GM19372 (cell line): ENCODE data around the gene ALKBH3.

Experiments used
- ATAC-seq: cut with Tn5 transposase; IDR thresholded peaks from one replicate; pipeline ENCODE4 v1.9.1; 2021; ENCODE audit warnings: mild to moderate bottlenecking, low read depth, moderate library complexity; ENCODE audit not compliant: unreplicated experiment

ALKBH3 gene

DNA sequence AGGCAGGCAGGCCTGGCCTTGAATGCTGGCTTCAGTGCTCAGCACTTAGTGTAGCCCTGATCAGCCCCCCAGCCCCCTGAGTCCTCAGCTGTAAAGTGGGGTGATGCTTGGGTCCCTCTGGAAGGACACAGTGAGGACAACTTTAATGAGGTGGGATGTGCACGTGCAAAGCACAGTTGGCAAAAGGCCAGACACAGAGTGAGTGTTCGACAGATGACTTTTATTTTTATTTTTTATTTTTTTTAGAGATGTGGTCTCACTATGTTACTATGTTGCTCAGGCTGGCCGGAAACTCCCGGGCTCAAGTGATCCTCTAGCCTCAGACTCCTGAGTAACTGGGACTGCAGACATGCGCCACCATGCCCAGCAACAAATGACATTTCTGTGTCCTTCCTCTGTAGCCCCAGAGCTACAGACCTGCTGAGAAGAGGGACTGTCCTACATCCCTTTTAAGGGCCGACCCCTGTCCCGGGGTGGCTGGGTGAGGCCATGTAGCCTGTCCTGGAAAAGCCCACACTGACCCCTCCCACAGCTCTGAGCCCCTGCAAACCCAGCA, 54.9 kb downstream of the ALKBH3 start:
- no peak for ATAC-seq

DNA sequence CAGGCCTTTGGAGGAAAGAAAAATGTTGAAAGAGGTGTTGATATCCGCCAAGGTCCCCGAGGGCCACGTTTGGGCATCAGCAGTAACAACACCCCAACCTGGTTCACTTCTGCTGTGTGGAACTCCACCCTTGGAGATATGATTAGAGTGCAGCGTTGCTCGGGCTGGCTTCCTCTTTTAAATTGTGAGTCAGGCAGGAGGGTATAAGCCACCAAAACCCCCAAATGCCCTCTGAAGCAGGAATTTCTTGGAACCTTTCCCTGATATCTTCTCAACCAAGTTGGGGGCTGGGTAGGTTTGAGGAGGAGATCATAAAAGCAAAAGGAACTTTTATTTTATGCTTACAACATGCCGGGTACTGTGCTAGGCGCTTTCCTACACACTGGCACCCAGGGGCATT, 55.4 kb downstream of the ALKBH3 start:
- no peak for ATAC-seq

DNA sequence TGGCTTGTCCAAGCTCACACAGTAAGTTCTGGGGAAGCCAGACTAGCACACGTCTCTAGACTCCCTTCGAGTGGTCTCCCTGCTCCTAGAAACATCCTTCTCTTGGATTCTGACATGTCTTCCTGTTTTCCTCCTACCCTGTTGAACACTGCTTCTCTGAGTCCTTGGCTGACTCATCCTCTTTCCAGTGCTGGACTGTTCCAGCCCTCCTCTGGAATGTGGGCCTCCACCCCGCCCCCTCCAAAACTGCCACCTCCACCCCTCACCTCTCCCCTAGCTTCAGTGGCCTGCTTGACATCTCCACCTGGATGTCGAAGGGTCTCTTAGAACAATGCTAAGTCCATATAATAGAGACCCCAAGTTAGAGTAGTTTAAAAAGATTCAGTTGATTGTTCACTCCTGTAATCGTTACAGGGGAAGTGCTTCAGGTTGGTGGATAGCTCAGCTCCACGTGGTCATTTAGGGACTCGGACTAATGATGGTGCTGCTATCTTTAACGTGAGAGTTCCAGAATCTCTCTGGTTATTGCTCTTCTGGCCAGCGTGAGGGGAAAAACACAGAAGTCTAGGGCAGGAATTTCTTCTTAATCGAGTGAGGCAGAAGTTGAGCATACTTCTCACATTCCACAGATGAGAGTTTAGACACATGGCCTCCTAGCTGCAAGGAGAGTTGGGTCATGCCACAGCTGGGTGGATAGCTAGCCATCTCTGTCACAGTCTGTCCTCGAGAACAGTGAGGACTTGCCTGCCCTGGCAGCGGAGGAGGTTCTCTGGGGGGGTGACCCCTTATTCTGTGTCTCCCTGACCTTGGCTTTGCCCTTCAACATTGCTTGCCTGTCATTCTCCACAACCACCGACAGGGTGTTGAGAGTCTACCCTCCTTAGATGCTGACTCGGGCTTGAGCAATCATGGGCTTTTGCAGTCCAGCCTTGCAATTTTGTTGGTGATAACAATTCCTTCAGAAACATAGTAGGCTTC, 57.1 kb downstream of the ALKBH3 start:
- no peak for ATAC-seq

DNA sequence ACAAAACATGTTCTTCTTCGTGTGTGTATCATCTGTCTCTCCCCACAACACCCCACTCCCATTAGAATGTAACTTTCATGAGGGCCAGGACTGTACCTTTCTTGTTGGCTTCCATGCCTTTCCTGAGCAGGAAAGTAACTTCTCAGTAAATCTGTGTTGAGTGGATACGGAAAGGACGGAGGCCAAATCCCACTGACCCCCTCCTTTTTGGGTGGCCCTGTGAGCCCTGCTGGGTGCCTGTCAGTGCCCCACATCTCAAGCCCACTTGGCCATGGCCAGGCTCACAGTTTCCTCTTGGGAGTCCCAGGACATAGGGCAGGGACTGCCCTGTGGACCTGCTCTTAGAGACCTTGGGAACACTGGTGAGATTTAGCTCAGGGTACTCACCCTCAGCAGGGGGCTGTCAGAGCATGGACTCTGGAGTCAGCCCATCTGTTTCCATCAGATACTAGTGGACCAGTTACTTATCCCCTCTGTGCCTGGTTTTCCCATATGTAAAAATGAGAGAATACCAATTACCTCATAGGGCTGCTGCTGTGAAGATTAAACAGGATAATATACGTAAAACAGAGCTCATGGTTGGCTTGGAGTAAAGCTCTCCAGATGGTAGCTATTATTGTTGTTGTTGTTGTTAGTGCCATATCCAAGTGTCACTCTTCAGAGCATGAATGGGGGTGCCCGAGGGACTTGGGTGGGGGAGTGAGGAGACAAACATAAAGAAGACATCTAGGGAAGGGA, 60.8 kb downstream of the ALKBH3 start:
- ATAC-seq: no peak

DNA sequence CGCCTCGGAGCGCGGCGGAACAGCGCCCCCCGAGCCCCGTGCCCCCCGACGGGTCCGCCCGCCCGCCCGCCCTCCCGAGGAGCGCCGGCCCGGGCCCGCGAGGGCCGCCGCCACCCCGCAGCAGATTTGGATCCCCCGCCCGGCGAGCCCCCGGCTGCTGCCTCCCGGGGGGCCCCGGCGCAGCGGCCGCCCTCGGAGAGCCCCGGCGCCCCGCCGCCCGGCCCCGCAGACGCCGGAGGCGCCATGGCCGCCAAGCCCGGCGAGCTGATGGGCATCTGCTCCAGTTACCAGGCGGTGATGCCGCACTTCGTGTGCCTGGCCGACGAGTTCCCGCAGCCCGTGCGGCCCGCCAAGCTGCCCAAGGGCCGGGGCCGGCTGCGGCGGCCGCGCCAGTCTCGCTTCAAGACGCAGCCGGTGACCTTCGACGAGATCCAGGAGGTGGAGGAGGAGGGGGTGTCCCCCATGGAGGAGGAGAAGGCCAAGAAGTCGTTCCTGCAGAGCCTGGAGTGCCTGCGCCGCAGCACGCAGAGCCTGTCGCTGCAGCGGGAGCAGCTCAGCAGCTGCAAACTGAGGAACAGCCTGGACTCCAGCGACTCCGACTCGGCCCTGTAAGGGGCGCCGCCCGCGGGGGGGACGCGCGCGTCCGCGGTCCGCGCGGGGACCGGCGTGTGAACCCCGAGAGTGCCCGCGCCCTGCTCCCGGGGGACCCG, 62.2 kb downstream of the ALKBH3 start:
- ATAC-seq: peak; percentile 20

DNA sequence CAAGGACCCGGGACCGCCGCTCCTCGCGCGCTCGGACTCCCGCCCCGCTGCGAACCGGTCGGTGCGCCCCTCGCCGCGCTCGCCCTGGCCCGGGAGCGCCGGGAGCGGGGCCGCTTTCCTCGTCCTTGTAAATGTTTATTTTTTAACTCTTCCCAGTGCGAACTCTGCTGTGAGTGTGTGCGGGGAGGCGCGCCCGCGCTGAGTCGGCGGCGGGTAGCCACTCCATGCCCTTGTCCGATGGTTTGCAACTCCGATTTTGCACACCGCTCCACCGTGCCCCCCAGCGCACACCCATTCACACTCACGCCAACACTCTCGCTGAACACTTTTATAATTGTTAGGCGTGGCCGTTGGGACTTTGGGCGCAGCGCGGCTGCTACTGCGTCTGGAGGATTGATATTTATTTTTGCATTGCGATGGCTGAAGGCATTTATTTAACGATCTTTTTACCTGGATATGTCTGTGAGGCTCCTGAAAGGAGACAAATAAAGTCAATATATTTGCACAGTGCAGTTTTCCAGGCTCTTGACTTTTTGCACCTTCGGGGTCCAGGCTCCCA, 62.8 kb downstream of the ALKBH3 start:
- ATAC-seq: no peak

DNA sequence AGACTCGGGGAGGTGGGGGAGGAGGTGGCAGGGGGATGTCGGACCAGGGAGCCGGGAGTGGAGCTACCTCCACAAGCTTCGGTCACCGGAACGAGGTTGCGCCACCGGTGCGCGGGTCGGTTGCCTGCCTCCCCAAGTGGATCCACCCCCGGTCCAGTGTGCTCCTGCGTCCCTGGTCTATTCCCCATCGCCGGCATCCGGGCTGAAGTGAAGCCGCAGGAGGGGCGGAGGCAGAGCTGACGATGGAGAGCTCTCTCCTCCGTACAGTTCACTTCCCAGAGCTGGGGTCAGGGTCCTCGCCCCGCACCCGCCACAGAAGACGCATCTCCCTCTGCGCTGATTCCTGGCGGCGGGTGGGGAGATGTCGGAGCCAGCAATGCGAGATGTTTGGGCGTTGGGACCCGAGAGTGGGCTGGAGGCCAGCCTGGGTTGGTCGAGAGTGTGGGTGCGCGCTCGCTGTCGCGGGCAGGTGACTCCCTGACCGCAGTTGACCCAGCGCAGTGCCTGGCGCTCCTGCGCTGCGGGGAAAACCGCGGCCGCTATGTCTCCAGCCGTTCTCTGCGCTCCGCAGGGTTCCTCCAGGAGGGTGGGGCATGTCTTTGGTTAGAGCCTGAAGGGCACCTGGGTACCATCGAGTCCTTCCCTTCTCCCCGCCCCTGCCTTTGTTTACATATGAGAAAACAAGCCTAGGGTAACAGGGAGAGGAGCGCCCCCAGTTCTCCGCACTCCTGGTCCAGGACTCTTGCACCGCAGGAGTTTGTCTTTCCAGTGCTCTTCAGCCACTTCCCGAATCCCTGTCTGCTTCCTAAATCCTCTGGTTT, 63.5 kb downstream of the ALKBH3 start:
- no peak for ATAC-seq

DNA sequence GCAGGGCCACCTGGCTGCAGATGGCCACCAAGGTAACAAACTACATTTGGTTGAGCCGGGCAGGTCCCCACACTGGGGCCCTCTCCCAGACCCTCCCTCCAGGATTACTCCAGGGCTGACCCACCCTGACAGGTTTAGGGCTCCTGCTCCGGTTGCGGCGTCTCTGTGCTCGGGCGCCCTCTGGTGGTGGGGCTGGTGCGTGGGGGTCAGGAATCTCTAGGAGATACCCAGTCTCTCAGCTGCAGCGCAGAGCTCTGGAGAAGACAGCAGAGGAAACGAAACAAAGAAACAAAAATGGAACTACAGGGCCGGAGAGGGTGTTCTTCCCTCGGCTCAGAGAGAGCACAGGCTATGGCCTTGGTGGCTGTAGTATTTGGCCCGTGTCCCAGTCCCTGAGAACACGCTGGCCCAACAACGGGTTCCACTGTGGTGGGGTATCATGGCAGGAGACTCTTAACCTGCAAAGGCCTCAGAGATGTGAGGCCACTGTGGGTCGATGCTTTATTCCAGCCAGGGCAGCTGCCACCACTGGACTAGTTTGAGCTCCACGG, 64.2 kb downstream of the ALKBH3 start:
- no peak for ATAC-seq

DNA sequence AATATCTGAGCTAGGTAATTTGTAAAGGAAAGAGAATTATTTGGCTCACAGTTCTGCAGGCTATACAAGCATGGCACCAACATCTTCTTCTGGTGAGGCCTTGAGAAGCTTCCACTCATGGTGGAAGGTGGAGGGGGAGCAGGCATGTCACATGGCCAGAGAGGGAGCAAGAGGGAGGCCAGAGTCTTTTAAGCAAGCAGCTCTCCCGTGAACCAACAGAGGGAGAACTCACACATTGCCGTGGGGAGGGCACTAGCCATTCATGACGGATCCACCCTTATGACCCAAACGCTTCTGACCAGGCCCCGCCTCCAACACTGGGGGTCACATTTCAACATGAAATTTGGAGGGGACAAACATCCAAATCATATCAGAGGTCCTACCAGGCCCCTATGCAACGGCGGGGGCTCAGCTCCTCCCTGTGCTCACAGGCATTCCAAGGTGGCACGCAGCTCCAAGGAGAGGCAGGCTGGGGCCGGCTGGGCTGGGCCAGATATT, 66.4 kb downstream of the ALKBH3 start:
- ATAC-seq: no peak

DNA sequence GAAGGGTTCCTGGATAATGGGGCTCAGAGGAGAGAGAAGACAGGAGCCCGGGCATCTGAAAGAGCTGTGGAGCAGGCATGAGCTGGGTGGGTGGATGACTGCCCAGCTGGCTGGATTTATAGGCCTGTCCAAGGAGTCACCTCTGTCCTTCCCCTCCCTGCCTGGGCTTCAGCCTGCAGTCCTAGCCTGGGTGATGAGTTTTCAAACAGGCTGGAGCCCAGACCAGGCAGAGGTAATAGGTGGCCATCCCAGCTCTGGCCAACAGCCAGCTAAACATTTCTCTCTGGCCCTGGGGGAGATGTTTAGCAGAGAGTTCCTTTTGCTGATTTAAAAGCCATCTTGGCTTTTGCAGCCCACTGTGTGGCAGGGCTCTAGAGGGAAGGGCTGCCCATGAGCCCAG, 67.2 kb downstream of the ALKBH3 start:
- no peak for ATAC-seq

DNA sequence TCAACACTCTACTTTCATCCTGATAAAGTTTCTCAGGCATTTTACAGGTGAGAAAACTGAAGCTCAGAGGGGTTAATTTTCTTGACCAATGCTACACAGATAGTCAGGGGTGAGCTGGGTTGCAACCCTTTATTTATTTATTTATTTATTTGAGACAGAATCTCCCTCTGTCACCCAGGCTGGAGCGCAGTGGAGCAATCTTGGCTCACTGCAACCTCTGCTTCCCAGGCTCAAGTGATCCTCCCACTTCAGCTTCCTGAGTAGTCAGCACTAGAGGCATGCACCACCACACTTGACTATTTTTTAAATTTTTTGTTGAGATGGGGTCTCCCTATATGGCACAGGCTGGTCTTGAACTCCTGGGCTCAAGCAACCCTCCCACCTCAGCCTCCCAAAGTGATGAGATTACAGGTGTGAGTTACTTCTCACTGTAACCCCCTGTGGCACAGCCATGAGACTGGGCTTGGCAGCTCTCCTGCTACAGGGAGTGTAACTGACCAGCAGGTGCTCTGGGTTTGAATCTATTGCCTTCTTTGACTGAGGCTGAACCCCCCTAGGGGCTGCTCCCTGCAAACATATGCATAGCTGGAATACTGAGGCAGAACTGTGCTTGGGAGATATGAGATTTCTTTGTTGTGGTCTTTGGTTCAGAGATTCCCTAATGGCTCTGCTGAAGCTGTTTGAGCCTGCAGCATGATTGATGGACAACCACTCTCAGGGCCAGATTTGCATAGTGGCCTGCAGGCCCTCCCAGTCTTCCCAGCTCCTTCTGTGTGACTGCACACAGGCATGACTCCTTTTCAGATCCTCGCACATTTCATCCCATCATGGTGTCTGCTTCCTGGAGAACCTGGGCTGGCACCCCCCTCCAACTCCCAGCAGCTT, 68.0 kb downstream of the ALKBH3 start:
- no peak for ATAC-seq

DNA sequence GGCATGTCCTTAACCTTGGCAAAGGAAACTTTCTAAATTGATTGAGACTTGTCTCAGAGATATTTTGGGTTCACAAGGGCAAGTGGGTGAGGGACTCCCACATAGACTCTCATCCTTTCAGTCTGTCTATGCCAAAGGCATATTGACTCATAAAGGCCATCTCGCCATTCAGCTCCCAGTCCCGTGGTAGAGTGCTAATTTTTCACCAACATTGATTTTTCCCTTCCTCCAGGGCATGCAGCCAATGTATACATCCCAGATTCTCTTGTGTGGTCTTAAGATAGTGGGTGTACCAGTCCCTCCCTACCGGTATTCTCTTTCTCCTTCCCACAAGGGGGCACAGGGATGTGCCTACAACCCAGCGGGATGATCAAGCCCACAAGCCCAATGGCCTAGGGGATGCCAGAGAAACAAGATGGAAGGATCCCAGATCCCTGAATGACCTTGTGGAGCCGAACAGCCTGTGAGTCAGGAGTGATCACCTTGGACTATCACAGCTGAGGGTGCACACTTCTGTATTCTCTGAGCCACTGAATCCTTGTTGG, 69.8 kb downstream of the ALKBH3 start:
- no peak for ATAC-seq

DNA sequence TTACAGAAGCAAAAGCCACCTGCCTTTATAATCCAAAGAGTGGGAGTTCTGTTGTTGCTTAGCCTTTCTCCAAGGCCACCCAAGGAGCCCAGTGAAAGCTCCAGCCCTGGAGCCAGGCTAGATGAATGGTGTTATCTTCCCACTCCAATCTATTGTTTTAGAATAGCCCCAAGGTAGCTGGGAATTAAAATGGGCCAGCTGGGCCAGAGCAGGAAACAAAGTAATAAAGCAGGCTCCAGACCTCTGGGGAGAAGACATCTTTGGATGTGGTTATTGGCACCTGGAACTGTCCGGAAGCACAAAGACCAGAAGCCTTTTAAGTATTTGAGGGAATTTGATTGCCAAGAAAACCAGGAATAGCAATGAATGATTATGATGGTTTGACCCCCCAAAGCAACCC, 70.6 kb downstream of the ALKBH3 start:
- ATAC-seq: no peak

DNA sequence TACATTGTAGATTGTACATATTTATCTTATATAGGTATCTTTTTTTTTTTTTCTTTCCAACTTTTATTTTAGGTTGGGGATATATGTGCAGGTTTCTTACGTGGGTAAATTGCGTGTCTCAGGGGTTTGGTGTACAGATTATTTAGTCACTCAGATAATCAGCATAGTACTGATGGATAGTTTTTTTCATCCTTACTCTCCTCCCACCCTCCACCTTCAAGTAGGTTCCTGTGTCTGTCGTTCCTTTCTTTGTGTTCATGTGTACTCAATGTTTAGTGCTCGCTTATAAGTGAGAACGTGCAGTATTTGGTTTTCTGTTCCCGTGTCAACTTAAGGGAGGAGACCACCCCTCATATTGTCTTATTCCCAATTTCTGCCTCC, 71.4 kb downstream of the ALKBH3 start:
- no peak for ATAC-seq

DNA sequence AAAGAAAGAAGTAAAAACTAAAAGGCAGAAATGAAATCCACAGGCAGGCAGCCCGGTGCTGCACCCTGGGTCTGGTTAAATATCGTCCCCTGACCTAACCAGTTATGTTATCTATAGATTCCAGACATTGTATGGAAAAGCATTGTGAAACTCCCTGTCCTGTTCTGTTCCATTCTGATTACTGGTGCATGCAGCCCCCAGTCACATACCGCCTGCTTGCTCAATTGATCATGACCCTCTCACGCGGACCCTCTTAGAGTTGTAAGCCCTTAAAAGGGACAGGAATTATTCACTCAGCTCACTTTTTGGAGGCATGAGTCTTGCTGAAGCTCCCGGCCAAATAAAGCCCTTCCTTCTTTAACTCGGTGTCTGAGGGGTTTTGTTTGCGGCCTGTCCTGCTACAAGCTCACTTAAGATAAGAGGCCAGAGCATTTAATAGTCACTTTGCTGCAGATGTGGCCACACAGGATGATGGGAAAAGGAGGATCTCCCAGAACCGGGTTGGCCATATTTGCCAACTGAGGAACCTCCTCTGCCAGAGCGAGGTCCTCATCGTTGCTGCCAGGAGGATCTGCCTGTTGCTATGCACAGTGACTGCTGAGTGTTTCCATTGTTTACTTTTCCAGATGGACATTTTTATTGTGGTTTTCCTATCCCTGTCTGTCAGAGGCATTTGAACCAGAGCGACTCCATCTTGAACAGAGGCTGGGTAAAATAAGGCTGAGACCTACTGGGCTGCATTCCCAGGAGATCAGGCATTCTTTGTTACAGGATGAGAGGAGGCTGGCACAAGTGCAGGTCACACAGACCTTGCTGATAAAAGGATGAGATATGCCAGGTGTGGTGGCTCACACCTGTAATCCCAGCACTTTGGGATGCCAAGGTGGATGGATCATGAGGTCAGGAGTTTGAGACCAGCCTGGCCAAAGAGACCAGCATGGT, 72.0 kb downstream of the ALKBH3 start:
- ATAC-seq: no peak

DNA sequence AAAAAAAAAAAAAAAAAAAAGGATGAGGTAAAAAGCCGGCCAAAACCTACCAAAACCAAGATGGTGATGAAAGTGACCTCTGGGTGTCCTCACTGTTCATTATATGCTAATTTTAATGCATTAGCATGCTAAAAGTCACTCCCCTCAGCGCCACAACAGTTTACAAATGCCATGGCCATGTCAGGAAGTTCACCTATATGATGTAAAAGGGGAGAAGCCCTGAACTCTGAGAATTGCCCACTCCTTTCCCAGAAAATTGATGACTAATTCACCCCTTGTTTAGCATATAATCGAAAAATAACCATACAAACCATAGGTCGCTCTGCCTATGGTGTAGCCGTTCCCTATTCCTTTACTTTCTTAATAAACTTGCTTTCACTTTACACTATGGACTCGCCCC, 72.9 kb downstream of the ALKBH3 start:
- no peak for ATAC-seq

DNA sequence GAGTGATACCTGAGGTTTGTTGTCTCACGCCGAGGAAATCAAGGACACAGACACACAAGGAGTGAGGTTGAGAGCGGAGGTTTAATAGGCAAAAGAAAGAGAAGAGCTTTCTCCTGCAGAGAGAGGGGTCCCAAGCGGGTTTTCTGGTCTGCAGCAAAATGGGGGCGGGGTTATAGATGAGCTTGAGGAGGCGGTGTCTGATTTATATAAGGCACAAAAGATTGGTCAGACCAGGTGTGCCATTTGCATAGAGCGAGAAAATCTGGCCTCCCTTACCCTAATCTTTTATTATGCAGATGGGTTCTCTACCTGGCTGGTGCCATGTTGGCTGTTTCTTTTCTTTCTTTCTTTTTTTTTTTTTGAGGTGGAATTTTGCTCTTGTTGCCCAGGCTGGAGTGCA, 73.6 kb downstream of the ALKBH3 start:
- ATAC-seq: no peak
